HG03558 (cell line): ENCODE measurements around the gene ZBTB39.
"Not testable (repeated sequence)": the region's sequence is repeated elsewhere in the genome, so short reads cannot be mapped to it uniquely, and the experiment has no call there.

Source experiments
- ATAC-seq: cut with Tn5 transposase; IDR thresholded peaks from one replicate; pipeline ENCODE4 v1.9.1; 2021; ENCODE audit warnings: moderate number of reproducible peaks; ENCODE audit not compliant: unreplicated experiment; ENCODE audit errors: extremely low read depth

Gene ZBTB39

DNA sequence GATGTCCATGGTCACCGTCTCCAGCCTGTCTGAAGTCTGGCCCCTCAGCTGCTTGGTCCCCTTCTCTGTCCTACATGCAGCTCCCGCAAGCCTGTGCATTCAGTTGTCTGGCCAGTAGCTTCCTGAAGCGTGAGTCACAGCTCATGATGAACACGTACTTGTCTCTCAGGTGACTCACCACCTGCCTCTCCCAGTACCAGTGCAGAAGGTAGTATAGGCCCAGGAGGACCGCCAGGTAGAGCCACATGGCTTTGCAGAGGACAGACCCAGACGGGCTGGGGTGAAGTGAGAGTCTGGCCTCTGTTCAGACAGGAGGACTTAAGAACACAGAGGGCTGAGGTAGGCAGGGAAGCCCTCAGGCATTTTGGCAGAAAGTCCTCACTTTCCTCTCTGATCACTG lies 20.6 kb downstream of the ZBTB39 start:
- ATAC-seq, result not testable (repeated sequence)

DNA sequence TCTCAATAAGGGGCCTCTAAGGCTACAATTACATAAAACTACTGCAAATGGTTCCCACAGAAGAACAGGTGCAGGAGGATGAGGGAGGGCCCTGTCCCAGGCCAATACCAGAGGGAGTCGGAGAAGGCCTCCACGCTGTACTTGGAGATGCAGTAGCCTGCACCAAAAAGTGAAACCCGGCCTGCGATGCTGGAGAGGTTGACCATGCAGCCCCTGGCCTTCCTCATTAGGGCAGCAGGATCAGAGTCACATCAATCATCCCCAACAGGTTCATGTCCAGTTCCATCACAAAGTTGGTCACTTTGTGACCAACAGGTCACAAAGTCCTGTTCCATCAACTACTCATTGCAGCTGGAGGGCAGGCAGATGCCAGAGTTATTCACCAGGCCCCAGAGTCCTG lies 23.0 kb downstream of the ZBTB39 start:
- ATAC-seq, result no peak

DNA sequence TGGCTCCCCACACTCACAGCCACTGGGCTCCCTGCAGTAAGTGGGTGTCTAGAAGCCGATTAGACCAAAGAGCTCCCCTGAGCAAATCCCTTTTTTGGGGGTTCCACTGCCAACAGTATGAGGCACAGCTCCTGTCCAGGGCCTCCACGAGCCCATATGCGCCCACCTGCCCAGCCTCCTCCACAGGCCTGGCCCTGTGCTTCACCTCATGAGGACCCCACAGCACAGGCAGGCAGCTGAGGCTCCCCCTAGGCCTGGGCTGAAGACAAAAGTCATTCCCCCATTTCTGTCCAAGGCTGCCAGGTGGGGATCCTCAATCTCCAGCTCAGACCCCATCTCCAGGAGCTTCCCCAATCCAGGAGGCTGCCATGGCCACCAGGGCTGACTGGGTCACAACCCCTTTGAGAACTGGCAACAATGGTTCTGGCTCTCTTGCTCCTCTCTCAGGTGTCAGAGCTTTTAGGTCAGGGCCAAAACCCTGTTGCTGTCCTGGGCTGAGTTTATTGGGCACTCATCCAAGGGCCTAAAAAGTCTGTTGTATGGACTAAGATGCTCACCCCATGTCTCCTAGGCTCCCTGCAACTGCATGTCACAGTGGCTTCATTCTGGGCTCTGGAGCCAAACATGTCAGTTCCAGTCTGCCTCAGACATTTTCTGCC lies 23.6 kb downstream of the ZBTB39 start:
- ATAC-seq, result not testable (repeated sequence)

GRCh38 chr12:56980941-56981530 lies 25.3 kb downstream of the ZBTB39 start:
- ATAC-seq, result no peak

DNA sequence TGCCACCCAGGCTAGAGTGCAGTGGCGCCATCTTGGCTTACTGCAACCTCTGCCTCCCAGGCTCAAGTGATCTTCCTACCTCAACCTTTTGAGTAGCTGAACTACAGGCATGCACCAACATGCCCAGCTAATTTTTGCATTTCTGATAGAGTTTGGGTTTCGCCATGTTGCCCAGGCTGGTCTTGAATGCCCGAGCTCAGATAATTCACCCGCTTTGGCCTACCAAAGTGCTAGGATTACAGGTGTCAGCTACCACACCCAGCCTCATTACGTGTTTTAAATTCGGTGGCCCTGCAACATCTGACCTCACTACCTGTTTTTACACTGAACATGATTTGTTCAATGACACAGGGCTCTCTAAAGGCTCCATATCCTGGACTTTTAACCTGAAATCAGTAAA lies 26.1 kb downstream of the ZBTB39 start:
- ATAC-seq, result no peak

DNA sequence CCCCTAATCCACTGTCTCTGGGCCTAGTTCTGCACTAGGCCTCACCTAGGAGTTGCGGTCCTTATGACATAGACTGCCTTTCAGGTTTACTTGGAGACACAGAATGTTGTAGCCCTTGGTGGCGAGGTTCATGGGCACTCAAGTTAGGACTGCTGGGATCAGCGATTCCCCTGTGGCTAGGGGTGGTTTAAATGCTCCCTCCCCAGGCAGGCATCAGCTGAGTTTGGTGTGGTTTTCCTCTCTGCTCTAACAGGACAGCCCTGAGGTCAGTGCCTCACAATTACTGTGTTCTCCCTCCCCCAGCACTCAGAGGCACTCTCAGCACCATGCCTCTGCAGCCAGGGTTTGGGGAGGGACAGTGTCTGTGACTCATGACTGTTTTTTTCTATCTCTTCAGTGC lies 26.7 kb downstream of the ZBTB39 start:
- ATAC-seq, result no peak

DNA sequence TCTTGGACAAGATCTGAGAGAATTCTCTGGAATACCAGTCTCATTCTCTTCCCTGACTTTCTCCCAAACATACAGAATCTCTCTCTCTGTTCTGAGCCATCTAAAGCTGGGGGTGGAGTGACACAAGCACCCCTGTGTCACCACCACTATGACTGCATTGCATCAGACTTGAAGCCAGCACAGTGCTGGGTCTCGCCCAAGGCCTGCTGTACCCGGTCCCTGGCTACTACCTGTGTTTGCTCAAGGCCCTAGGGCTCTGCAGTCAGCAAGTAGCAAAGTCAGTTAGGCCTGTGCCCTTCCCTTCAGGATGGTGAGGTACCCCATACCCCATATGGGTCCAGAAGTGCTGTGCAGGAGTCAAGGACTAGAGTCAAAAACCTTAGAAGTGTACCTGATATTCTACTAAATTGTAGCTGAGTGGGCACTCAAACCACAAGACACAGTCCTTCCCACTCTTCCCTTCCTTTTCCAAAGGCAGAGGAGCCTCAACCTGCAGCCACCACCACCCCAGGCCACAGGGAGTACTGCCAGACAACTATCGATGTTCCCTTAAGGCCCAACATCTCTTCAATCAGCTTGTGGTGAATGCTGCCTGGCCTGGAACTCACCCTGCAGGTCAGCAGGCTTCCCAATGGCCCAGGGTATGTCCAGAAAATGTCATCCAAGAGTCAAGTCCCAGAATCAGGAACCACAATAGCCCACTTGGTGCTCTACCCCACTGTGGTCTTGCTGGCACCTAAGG lies 27.8 kb downstream of the ZBTB39 start:
- ATAC-seq, result no peak

DNA sequence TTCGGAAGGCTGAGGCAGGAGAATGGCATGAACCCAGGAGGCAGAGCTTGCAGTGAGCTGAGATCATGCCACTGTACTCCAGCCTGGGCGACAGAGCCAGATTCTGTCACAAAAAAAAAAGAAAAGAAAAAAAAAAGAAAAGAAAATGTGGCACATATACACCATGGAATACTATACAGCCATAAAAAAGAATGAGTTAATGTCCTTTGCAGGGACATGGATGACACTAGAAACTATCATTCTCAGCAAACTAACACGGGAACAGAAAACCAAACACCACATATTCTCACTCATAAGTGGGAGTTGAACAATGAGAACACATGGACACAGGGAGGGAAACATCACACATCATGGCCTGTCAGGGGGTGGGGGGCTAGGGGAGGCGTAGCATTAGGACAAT lies 29.0 kb downstream of the ZBTB39 start:
- not testable (repeated sequence) for ATAC-seq

DNA sequence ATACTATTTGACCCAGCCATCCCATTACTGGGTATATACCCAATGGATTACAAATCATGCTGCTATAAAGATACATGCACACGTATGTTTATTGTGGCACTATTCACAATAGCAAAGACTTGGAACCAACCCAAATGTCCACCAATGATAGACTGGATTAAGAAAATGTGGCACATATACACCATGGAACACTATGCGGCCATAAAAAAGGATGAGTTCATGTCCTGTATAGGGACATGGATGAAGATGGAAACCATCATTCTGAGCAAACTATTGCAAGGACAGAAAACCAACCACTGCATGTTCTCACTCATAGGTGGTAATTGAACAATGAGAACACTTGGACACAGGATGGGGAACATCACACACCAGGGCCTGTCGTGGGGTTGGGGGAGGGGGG lies 32.1 kb downstream of the ZBTB39 start:
- not testable (repeated sequence) for ATAC-seq

GRCh38 chr12:56968910-56969309 lies 37.4 kb downstream of the ZBTB39 start:
- not testable (repeated sequence) for ATAC-seq

- not testable (repeated sequence) for ATAC-seq
These were observed 40.2 kb downstream of the ZBTB39 start for GRCh38 chr12:56965997-56966642.

- not testable (repeated sequence) for ATAC-seq
These were observed 41.2 kb downstream of the ZBTB39 start for GRCh38 chr12:56965124-56965523.

GRCh38 chr12:56963557-56963956 lies 42.8 kb downstream of the ZBTB39 start:
- ATAC-seq, result not testable (repeated sequence)

GRCh38 chr12:56962247-56962646 lies 44.1 kb downstream of the ZBTB39 start:
- not testable (repeated sequence) for ATAC-seq

- no peak for ATAC-seq
These were observed 47.9 kb downstream of the ZBTB39 start for GRCh38 chr12:56958422-56958821.

- ATAC-seq, result no peak
These were observed 48.9 kb downstream of the ZBTB39 start, which contains the start of gene RDH16 for GRCh38 chr12:56957229-56958052. Gene RDH16 (minus strand): TSS chr12:56957608. CDS start chr12:56957462, 146 bp downstream.

GRCh38 chr12:56955631-56956256 lies 50.6 kb downstream of the ZBTB39 start:
- no peak for ATAC-seq

GRCh38 chr12:56954958-56955355 lies 51.4 kb downstream of the ZBTB39 start:
- ATAC-seq, result no peak
